Duodenal mucosa (tissue), 2 donors: ENCODE data around the gene RIPPLY3.
"Not testable (repeated sequence)": the region's sequence is repeated elsewhere in the genome, so short reads cannot be mapped to it uniquely, and the experiment has no call there.

Source experiments
- H3K27ac ChIP-seq: one replicate; pipeline ENCODE4 v1.7.0; 2013; ENCODE audit warnings: low read depth, low read length
- H3K27me3 ChIP-seq, 2 donors: one replicate each; pipeline ENCODE4 v1.7.0; 2013; ENCODE audit warnings: low read length in 2 of 2, control low read depth in 1 of 2; ENCODE audit not compliant: insufficient read depth in 2 of 2, control insufficient read depth in 1 of 2
- H3K36me3 ChIP-seq, 2 donors: one replicate each; pipeline ENCODE4 v1.7.0; 2013; ENCODE audit warnings: low read length in 2 of 2, control low read depth in 1 of 2; ENCODE audit not compliant: insufficient read depth in 2 of 2, control insufficient read depth in 1 of 2
- H3K4me1 ChIP-seq, 2 donors: one replicate each; pipeline ENCODE4 v1.7.0; 2013; ENCODE audit warnings: low read length in 2 of 2, control low read depth in 1 of 2; ENCODE audit not compliant: insufficient read depth in 2 of 2, control insufficient read depth in 1 of 2
- H3K4me3 ChIP-seq, 2 donors: one replicate each; pipeline ENCODE4 v1.7.0; 2013; ENCODE audit warnings: low read length in 2 of 2, low read depth in 1 of 2
- H3K9ac ChIP-seq, 2 donors: one replicate each; pipeline ENCODE4 v1.7.0; 2013; ENCODE audit warnings: low read length in 2 of 2, low read depth in 1 of 2
- H3K9me3 ChIP-seq, 2 donors: one replicate each; pipeline ENCODE4 v1.7.0; 2013; ENCODE audit warnings: low read length in 2 of 2, control low read depth in 1 of 2; ENCODE audit not compliant: control insufficient read depth in 1 of 2

RIPPLY3 gene

DNA sequence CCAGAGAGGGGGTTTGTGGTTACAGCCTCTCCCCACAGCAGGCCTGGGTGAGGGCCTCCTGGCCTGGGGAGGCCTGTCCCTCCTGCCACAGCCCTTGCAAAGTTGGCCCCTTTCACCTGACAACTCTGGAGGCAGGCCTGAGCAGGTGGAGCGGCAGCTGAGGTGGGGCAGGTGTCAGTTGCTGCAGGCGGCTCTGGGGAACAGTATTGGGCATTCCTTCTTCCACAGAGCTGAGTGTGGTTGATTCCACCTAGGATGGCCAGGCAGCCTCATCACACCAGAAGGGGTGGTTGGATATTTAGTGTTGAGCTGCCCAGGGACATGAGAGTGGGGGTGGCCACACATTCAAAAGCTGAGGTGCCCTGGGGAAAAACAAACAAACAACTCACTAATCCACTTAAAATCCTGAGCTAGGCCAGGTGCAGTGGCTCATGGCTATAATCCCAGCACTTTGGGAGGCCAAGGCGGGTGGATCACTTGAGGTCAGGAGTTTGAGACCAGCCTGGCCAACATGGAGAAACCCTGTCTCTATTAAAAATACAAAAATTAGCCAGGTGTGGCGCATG is 35.3 kb downstream of the RIPPLY3 start:
- no peaks in the 10 kb centered on the region for H3K4me1 ChIP-seq
- H3K27ac ChIP-seq, result no peak overlapping the region
- H3K27me3 ChIP-seq, result no peaks in the 10 kb centered on the region
- no peaks in the 10 kb centered on the region for H3K9me3 ChIP-seq
- H3K9ac ChIP-seq, result no peak overlapping the region
- H3K4me3 ChIP-seq, result no peak overlapping the region
- H3K36me3 ChIP-seq, result no peaks in the 10 kb centered on the region

DNA sequence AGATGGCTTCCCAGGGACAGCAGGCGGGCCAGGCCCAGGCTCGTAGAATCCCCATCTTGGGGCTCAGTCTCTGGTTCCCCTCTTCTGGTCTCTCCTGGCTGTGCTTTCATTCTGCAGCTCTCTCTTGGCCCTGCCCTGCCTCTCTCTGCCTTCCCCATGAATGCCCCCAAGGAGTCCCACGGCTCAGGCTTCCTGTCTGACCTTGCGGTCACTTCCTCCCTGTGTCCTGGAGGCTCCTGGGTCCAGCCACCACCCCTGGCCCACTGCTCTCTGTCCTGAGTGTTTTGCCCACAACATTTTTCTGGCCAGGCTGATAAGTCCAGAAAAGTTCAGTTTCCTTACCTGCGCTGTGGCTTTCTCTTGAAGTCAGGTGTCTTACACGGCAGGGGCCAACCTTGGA is 37.3 kb downstream of the RIPPLY3 start:
- Histone ChIP-seq H3K36me3 (no peaks in the 10 kb centered on the region), H3K9me3 (no peaks in the 10 kb centered on the region), H3K27me3 (no peaks in the 10 kb centered on the region), H3K27ac (no peak overlapping the region), H3K4me3 (no peak overlapping the region), H3K4me1 (peaks cover 0 to 3% of the 10 kb centered on the region in 2 donors), H3K9ac (no peak overlapping the region)

DNA sequence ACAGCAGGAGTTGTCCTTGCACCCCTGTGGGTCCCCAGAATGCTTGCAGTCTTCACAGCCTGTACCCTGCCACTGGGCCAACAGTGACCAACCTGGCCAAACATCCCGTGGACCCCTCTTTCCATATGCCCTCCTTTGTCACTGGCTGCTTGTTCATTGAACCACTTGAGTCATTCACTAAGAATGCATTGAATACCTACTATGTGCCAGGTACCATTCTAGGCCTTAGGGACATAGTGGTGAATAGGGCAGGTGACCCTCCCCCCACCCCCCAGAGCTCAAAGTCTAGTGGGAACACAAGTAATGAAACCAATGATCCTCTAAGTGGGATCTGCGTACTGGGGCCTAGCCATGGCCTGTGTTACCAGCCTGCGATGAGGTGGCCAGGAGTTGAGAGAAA is 38.1 kb downstream of the RIPPLY3 start:
- Histone ChIP-seq H3K4me1 (peaks cover 0 to 3% of the 10 kb centered on the region in 2 donors), H3K27me3 (no peaks in the 10 kb centered on the region), H3K9me3 (no peaks in the 10 kb centered on the region), H3K27ac (no peak overlapping the region), H3K36me3 (no peaks in the 10 kb centered on the region), H3K9ac (no peak overlapping the region), H3K4me3 (no peak overlapping the region)

DNA sequence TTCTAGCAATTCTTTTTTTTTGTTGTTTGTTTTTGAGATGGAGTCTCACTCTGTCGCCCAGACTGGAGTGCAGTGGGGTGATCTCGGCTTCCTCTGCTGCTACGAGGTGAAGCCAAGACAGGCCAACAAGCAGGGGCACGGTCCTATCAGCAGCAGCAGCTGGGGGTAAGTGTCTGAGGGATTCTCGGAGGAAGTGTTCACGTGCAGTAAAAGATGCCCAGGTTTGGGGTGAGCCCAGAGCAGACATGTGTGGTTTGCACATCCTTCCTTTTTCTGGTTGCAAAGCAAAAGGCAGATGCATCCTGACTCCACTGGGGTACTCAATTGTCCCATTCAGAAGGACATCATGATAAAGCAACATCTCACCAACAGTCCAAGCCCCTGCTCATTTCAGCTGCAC is 38.6 kb downstream of the RIPPLY3 start:
- Histone ChIP-seq H3K9ac (no peak overlapping the region), H3K27me3 (no peaks in the 10 kb centered on the region), H3K9me3 (no peaks in the 10 kb centered on the region), H3K27ac (no peak overlapping the region), H3K4me3 (no peak overlapping the region), H3K4me1 (peaks cover 0 to 3% of the 10 kb centered on the region in 2 donors), H3K36me3 (no peaks in the 10 kb centered on the region)

DNA sequence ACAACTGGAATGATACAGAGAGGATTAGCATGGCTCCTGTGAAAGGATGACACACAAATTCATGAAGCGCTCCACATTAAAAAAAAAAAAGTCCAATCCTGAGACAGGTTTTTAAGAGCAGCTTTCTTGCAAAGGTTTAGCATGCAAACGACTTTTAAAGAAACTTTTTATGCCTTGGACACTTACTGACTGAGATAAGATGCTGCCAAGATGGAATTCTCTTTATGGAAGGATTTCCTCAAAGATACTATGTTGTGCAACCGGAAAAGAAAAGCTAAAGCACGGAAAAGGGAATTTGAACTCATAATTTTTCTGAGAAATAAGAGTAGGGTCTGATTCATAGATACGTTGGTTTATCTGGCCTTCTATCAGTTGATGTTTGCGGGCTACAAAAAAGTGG is 39.1 kb downstream of the RIPPLY3 start:
- Histone ChIP-seq H3K27me3 (no peaks in the 10 kb centered on the region), H3K9ac (no peak overlapping the region), H3K36me3 (no peaks in the 10 kb centered on the region), H3K4me3 (no peak overlapping the region), H3K9me3 (no peaks in the 10 kb centered on the region), H3K27ac (no peak overlapping the region), H3K4me1 (peaks cover 0 to 3% of the 10 kb centered on the region in 2 donors)

DNA sequence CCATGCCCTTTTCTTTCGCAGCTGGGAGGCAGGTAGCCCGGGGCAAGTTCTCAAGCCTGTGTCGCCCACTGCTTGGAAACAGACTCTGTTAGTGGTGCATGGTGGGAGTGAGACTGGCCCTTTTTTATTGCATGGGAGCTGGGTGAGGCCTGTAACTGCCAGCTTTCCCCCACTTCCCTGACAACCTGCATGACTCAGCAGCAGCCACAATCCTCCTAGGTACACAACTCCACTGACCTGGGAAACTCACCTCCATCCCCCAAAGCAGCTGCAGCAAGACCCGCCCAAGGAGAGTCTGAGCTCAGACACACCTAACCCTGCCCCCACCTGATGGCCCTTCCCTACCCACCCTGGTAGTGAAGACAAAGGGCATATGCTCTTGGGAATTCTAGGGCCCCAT is 40.6 kb downstream of the RIPPLY3 start:
- Histone ChIP-seq H3K9me3 (no peaks in the 10 kb centered on the region), H3K9ac (no peak overlapping the region), H3K4me3 (no peak overlapping the region), H3K27ac (no peak overlapping the region), H3K27me3 (no peaks in the 10 kb centered on the region), H3K36me3 (no peaks in the 10 kb centered on the region), H3K4me1 (peaks cover 0 to 3% of the 10 kb centered on the region in 2 donors)

DNA sequence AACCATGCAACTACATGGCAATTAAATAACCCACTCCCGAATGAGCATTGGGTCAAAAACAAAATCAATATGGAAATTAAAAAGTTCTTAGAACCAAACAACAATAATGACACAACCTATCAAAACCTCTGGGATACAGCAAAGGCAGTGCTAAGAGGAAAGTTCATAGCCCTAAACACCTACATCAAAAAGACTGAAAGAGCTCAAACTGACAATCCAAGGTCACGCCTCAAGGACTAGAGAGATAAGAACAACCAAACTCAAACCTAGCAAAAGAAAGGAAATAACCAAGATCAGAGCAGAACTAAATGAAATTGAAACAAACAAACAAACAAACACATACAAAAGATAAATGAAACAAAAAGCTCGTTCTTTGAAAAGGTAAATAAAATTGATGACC is 43.2 kb downstream of the RIPPLY3 start:
- not testable (repeated sequence) for H3K4me3 ChIP-seq, H3K27ac ChIP-seq, H3K4me1 ChIP-seq, H3K9me3 ChIP-seq, H3K27me3 ChIP-seq, H3K9ac ChIP-seq, H3K36me3 ChIP-seq

DNA sequence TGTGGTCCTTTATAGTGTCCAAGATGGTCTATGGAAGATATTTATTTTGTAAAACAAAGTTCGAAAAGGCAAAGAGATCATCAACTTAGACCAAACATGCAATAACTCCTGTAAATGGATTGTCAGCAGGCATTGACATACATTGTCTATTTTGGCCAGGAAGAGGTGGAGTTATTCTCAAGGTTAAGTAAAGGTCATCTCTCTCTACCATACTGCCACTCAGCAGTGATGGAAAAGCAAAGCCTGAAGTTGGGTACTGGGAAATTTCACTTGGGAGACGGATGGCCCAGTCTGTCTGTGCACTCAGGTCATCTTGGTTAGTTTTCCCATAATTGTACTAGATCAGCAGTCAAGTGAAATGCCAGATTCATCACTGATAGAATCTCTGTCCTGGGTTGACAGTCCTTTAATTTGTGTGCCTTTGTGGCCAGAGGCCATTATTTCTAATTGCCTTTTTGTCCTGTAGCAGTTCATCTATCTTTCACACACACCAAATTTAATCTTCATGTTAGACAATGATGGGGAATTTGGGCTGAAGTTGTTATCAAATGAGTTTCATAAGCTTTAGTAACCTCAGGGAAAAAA is 48.9 kb downstream of the RIPPLY3 start:
- H3K36me3 ChIP-seq, result no peaks in the 10 kb centered on the region
- peaks cover 0 to 4% of the 10 kb centered on the region in 2 donors for H3K4me1 ChIP-seq
- no peak overlapping the region for H3K4me3 ChIP-seq
- no peaks in the 10 kb centered on the region for H3K9me3 ChIP-seq
- H3K27ac ChIP-seq, result no peak overlapping the region
- no peaks in the 10 kb centered on the region for H3K27me3 ChIP-seq
- no peak overlapping the region for H3K9ac ChIP-seq

DNA sequence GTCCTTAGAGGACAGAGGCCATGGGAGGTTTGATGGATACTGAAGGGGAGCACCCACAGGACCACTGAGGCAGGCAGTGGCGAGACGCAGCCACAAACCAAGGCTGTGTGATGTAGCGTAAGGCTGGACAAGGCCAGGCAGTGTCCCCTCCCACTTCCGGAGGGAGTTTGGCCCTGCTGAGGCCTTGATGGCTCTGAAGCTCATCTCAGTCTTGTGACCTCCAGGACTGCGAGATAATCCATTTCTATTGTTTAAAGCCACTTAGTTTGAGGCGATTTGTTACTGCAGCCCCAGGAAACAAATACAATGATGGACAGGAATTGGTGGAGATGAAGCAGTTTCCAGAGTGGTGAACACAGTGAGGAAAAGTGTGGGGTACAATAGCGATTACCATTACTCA is 51.1 kb downstream of the RIPPLY3 start:
- Histone ChIP-seq H3K27me3 (no peaks in the 10 kb centered on the region), H3K9me3 (no peaks in the 10 kb centered on the region), H3K4me3 (no peak overlapping the region), H3K27ac (no peak overlapping the region), H3K4me1 (peaks cover 0 to 9% of the 10 kb centered on the region in 2 donors), H3K9ac (no peak overlapping the region), H3K36me3 (no peaks in the 10 kb centered on the region)

DNA sequence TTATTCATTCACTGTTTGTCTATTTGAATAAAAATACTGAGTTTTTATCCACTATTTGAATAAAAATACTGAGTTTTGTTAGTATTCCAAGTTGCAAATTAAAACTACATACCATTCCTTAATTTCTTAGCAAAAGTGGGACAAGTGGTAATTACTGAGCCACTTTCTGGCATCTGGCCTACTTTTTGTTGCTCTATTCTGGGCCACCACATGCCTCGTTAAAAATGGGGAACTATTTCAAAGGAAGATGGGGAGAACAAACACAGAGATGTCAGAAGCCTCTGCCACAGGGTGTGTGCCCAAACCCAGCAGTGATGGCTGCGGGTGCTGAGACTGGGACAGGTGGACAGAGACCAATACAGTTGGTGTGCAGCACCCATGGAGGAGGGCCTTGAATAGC is 51.8 kb downstream of the RIPPLY3 start:
- Histone ChIP-seq H3K9ac (no peak overlapping the region), H3K27me3 (no peaks in the 10 kb centered on the region), H3K4me1 (peaks cover 0 to 9% of the 10 kb centered on the region in 2 donors), H3K27ac (no peak overlapping the region), H3K9me3 (no peaks in the 10 kb centered on the region), H3K36me3 (no peaks in the 10 kb centered on the region), H3K4me3 (no peak overlapping the region)
